ENCODE results near the gene RAPGEF6.
"Not testable (repeated sequence)": the region's sequence is repeated elsewhere in the genome, so short reads cannot be mapped to it uniquely, and the experiment has no call there.

RAPGEF6 gene

GRCh38 chr5:131641494-131641893 lies 6.5 kb upstream of the RAPGEF6 start:
- DNase-seq = no peak

GRCh38 chr5:131640043-131640856 lies 5.2 kb upstream of the RAPGEF6 start:
- DNase-seq = no peak

DNA sequence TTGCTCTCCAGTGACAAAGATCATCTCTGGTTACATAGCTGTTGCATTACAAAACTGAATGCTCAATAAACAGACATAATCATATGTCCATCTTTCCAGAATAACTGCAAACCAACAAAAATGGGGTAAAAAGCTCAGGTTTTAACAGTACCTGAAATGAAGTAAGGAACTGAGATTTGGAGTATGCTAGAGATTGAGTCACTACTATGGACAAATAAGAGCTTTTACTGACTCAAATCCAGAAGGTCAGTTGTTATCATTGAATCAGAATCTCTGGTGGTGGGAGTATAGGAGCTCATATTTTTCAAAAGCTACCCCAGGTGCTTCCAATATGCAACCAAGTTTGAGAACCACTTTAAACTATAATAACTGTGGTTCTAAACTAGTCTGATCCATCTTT lies 4.1 kb upstream of the RAPGEF6 start:
- no peak for DNase-seq

GRCh38 chr5:131637694-131638093 lies 2.7 kb upstream of the RAPGEF6 start:
- DNase-seq = no peak

DNA sequence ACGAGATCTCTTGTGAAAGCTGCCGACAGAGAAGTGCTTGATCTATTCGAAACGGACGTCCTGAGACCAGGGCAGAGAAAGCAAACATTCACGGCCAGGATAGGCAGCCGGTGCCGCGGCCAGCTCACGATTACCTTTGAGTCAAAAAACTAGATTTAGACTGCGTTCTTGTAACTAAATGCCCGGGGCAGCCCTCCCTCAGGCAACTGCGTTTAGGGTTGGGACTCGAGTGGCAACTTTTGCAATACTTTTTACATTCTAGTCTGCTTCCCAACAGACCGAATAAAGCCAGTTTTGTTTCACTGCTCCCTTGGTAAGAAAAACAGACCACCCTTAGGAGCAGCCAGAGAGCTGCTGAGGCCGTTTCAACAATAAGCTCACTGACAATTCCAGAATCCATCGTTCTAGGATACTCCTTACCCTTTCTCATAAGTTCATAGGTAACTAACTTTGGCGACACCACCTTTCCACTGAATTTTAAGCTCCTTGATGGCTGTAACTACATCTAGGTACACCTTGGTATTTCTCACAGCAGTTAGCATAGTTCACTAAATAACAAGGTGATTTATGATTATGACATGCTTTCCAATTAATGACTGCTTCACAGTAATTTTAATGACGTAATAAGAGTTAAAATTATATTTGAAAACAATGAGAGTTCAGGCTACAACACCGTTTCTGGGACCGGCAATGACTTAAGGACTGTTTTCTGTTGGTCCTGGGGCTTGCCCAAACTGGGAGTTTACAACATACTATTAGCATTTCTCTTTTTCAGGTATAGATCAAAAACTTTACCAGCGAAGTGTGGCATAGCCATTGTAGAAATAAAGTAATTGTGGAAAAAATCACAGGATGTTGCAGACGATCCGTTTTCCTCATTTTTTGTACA lies 899 bp upstream of the RAPGEF6 start:
- no peak for DNase-seq

DNA sequence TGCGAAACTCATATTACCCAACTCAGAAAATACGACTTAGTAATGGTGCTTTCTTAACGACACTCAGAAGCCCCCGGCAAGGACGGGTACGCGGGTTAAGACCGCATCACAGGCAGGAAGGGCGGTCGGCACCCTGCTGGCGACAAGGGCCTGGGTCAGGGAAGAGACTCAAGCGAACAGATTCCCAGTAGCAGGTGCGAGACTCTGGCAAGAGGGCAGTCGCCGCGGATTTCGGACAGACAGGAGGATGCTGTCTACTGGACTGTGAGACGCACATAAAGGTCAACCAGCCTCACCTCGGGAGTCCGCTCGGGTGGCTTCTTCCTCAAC lies 398 bp downstream of the RAPGEF6 start:
- no peak for DNase-seq

GRCh38 chr5:131634238-131634637 lies 791 bp downstream of the RAPGEF6 start:
- no peak for DNase-seq

DNA sequence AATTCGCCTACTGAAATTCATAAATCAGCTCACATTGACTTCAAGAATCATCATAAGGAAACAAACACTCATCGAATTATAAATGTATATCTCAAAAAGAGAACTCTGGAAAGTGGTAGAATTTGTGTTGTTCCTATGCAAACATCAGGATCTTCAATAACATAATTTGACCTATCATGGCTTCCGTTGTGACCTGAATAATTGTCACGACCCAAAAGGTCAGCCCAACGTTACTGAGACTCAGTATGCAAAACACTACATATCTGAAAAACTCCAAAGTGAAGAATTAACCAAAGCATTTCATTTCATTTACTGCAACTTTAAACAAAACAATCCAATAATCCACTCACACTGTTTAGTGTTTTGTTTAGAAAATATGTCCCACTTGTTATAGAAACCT lies 1.2 kb downstream of the RAPGEF6 start:
- DNase-seq = no peak

GRCh38 chr5:131630963-131631350 lies 4.1 kb downstream of the RAPGEF6 start:
- no peak for DNase-seq

DNA sequence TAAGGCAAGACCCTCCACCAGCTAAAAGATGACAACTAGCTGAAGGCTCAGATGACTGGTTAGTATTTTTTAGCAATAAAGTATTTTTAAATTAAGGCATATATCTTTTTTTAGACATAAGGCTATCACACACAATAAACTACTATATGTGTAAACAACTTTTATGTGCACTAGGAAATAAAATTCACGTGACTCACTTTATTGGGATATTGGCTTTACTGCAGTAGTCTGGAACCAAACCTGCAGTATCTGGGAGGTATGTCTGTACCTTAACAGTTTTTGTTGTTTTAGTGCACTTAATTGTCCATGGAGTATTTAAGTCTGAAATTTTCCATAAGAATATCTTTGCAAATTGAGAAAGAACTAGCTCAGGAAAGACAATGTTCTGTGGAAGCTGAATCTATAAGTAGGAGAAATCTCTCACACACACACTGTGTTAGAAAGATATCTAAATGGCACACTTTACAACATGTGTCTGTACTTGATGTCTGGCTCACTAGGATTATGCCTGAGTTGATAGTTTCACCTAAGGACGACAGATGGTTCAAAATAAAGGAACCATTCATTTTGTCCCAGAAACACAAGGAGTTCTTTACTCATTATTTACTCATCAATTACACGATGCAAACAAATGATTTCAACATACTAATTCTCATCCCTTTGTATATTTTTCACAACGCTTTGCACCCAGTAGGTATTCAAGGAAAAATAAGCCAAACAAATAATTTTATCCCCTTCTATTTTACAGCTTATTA lies 4.6 kb downstream of the RAPGEF6 start:
- no peak for DNase-seq

- DNase-seq = no peak
Observed at GRCh38 chr5:131628990-131629389, 6.0 kb downstream of the RAPGEF6 start.

- no peak for DNase-seq
Observed at GRCh38 chr5:131627207-131627865, 7.7 kb downstream of the RAPGEF6 start.

- no peak for DNase-seq
Observed at GRCh38 chr5:131622633-131623032, 12.4 kb downstream of the RAPGEF6 start.

DNA sequence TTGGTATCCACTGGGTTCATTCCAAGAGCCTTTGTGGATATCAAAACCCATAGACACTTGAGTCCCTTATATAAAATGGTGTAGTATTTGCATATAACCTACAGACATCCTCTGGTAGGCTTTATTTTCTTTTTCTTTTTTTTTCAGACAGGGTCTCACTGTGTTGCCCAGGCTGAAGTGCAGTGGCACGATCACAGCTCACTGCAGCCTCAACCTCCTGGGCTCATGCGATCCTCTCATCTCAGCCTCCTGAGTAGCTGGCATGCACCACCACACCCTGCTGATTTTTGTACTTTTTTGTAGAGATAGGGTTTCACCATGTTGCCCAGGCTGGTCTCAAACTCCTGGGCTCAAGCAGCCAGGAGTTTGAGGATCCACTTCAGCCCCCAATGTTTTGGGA lies 13.9 kb downstream of the RAPGEF6 start:
- DNase-seq = not testable (repeated sequence)

- DNase-seq = no peak
Observed at GRCh38 chr5:131619102-131619501, 15.9 kb downstream of the RAPGEF6 start.

DNA sequence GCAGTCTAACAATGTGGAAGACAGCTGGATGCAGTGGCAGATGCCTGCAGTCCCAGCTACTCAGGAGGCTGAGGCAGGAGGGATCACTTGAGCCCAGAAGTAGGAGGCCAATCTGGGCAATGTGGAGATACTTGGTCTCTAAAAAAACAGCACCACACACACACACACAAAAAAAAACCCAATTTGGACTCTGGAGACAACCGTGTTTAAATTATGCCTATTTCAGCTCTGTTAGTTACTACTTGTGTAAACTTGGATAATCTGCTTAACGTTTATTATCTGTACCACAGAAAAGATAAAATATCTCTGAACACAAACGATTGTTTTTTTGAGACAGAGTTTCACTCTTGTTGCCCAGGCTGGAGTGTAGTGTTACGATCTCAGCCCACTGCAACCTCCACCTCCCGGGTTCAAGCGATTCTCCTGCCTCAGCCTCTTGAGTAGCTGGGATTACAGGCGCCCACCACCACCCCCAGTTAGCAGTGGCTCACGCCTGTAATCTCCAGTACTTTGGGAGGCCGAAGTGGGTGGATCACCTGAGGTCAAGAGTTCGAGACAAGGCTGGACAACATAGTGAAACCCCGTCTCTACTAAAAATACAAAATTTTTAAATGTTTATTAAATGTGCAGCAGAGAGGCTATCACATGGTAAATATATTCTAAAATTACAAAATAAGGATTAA lies 17.7 kb downstream of the RAPGEF6 start:
- no peak for DNase-seq

DNA sequence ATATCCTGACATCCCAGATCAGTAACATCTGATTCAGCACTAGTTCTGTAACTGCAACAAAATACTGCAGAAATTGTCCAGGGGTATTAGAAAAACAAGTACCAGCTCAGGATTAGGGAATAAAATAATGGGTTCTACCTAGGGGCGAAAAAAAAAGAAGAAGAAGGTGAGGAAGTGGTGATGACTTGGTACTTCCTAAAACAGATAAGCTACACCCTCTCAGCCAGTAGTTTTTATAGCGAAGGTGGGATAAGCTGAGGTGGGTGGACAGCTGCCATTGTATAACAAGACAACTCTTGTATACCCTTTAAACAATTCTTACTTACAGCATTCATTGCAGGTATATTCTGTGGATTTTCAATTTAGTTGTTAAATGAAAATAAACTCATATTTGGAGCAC lies 19.1 kb downstream of the RAPGEF6 start:
- DNase-seq = no peak

DNA sequence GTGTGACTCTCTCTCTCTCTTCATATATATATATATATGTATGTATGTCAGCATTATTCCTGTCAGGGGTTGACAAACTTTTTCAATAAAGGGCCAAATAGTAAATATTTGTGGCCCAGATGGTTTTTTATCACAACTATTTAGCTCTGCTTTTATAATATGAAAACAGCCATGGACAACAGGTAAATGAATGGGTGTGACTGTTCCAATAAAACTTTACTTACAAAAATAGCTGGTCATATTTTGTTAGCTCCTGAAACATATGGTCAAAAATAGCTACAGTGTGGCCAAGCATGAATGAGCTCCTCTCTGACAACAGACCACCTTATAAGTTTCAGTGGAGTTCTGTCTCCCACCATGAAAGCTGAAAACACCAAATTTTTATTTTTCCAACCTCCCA lies 21.6 kb downstream of the RAPGEF6 start:
- DNase-seq = no peak

DNA sequence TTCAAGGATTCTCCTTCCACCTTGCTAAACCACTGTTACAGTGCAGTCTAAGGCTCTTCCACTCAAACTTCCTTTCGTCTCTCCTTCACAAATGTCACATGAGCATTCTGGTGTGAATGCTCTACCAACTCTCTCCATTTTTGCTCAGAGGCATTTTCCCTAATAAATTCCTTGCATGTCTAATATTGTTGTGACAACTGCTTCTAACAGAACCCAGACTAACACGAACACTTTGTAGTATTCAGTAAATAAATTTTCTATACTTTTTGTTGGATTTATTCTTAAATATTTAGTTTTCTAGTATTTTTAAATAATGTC lies 24.0 kb downstream of the RAPGEF6 start:
- no peak for DNase-seq

GRCh38 chr5:131610198-131611063 lies 24.6 kb downstream of the RAPGEF6 start:
- no peak for DNase-seq

DNA sequence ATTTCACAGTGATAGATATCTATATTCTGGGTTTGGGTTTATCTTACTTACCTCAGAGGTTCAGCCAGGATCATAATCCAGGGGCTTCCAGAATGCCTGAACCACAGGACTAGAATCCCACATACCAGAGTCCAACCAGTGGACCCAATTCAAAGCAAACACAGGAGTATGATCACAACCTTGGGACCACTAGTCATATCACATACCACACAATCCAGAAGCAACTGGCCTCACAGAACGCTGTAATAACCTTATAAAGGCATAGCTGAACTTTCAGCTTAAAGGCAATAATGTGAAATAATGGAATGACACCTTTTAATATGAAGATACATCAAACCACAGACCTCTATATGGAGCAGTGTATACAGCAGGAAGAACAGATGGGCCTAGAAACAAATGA lies 25.3 kb downstream of the RAPGEF6 start:
- no peak for DNase-seq

DNA sequence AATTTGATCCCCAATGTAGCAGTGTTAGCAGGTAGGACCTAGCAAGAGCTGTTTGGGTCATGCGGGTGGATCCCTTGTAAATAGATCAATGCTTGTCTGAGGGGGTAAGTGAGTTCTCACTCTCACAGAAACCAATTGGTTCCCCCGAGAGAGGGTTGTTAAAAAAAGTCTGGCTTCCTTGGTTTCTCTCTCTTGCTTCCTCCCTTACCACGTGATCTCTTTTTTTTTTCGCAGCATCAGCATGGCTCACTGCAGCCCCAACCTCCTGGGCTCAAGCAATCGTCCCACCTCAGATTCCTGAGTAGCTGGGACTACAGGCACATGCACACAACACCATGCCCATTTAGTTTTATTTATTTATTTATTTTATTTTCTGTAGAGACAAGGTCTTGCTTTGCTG lies 26.4 kb downstream of the RAPGEF6 start:
- no peak for DNase-seq

Measured in NCI-H1694 (cell line).